SK-N-SH (cell line): ENCODE data around the gene METTL24.

Experiments
- EZH2phosphoT487 ChIP-seq: fragments of 200-600 bp; sonication (generic); IDR thresholded peaks from 2 replicates; pipeline ENCODE4 v1.6.1; 2017; ENCODE audit warnings: low read depth, mixed run types, mild to moderate bottlenecking, antibody characterized with exemption, moderate library complexity, borderline replicate concordance
- NFIC ChIP-seq: IDR thresholded peaks from 2 replicates; pipeline ENCODE4 v1.4.0; 2012; ENCODE audit warnings: borderline replicate concordance
- RFX5 ChIP-seq: IDR thresholded peaks from 2 replicates; pipeline ENCODE4 v1.6.1; 2012; ENCODE audit warnings: mild to moderate bottlenecking, improper control_type of control experiment, low read length
- SIN3A ChIP-seq: IDR thresholded peaks from 2 replicates; pipeline ENCODE4 v1.6.1; 2012; ENCODE audit warnings: low read depth, mild to moderate bottlenecking, low read length, moderate library complexity, borderline replicate concordance
- TF ChIP-seq, protein P1 (sequence below): fragments of 200-600 bp; sonication (generic); IDR thresholded peaks from 2 replicates; pipeline ENCODE4 v1.6.1; 2017; ENCODE audit warnings: antibody characterized with exemption, mild to moderate bottlenecking, moderate library complexity
- TF ChIP-seq, protein P2 (sequence below): IDR thresholded peaks from 2 replicates; pipeline ENCODE4 v1.6.1; 2012; ENCODE audit warnings: mild to moderate bottlenecking, low read depth, low read length, moderate library complexity

DNA sequence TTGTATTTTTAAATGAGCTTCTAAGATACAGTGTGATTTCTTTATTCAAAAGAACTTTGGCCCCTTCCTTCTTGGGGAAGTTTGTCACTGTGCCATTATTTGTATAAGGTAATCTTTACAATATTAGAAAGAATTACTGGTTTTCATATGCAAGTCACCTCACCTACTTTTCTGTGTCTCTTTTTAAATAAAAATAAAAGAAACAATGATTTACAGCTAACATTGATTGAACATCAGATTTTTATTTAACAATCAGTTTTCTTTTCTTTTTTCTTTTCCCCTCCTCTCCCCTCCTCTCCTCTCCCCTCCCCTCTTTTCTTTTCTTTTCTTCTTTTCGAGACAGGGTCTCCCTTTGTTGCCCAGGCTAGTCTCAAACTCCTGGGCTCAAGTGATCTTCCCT lies 131.9 kb downstream of the METTL24 start:
- TF ChIP-seq SIN3A (no peak), RFX5 (no peak), NFIC (no peak), EZH2phosphoT487 (no peak)
- TF ChIP-seq, protein P1, sequence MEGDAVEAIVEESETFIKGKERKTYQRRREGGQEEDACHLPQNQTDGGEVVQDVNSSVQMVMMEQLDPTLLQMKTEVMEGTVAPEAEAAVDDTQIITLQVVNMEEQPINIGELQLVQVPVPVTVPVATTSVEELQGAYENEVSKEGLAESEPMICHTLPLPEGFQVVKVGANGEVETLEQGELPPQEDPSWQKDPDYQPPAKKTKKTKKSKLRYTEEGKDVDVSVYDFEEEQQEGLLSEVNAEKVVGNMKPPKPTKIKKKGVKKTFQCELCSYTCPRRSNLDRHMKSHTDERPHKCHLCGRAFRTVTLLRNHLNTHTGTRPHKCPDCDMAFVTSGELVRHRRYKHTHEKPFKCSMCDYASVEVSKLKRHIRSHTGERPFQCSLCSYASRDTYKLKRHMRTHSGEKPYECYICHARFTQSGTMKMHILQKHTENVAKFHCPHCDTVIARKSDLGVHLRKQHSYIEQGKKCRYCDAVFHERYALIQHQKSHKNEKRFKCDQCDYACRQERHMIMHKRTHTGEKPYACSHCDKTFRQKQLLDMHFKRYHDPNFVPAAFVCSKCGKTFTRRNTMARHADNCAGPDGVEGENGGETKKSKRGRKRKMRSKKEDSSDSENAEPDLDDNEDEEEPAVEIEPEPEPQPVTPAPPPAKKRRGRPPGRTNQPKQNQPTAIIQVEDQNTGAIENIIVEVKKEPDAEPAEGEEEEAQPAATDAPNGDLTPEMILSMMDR = no peak
- TF ChIP-seq, protein P2, sequence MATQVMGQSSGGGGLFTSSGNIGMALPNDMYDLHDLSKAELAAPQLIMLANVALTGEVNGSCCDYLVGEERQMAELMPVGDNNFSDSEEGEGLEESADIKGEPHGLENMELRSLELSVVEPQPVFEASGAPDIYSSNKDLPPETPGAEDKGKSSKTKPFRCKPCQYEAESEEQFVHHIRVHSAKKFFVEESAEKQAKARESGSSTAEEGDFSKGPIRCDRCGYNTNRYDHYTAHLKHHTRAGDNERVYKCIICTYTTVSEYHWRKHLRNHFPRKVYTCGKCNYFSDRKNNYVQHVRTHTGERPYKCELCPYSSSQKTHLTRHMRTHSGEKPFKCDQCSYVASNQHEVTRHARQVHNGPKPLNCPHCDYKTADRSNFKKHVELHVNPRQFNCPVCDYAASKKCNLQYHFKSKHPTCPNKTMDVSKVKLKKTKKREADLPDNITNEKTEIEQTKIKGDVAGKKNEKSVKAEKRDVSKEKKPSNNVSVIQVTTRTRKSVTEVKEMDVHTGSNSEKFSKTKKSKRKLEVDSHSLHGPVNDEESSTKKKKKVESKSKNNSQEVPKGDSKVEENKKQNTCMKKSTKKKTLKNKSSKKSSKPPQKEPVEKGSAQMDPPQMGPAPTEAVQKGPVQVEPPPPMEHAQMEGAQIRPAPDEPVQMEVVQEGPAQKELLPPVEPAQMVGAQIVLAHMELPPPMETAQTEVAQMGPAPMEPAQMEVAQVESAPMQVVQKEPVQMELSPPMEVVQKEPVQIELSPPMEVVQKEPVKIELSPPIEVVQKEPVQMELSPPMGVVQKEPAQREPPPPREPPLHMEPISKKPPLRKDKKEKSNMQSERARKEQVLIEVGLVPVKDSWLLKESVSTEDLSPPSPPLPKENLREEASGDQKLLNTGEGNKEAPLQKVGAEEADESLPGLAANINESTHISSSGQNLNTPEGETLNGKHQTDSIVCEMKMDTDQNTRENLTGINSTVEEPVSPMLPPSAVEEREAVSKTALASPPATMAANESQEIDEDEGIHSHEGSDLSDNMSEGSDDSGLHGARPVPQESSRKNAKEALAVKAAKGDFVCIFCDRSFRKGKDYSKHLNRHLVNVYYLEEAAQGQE = no peak
